IPS DF 6.9 (cell line): ENCODE data around the gene PPT2.
"Not testable (repeated sequence)": the region's sequence is repeated elsewhere in the genome, so short reads cannot be mapped to it uniquely, and the experiment has no call there.

Experiments
- DNase-seq: peaks from one replicate; pipeline ENCODE4 v3.0.0-alpha.2; 2013; ENCODE audit warnings: low read depth, low spot score
- H3K27ac ChIP-seq: one replicate; pipeline ENCODE4 v1.5.1; 2013; ENCODE audit warnings: low read length, control low read depth
- H3K27me3 ChIP-seq: 2 replicates; pipeline ENCODE4 v1.6.1; 2013; ENCODE audit warnings: mild to moderate bottlenecking, low read length; ENCODE audit not compliant: control insufficient read depth, insufficient read depth
- H3K36me3 ChIP-seq: 2 replicates; pipeline ENCODE4 v1.6.1; 2013; ENCODE audit warnings: low read length; ENCODE audit not compliant: control insufficient read depth, insufficient read depth
- H3K4me1 ChIP-seq: 2 replicates; pipeline ENCODE4 v1.6.1; 2013; ENCODE audit warnings: low read length; ENCODE audit not compliant: control insufficient read depth, insufficient read depth
- H3K4me3 ChIP-seq: 2 replicates; pipeline ENCODE4 v1.5.1; 2013; ENCODE audit warnings: mild to moderate bottlenecking, low read length
- H3K9me3 ChIP-seq: 2 replicates; pipeline ENCODE4 v1.6.1; 2013; ENCODE audit warnings: low read length, inconsistent platforms; ENCODE audit not compliant: control insufficient read depth, insufficient read depth
- WGBS: extraction: QIAGEN DNeasy Blood & Tissue Kit; methylation state at CpG from one replicate; pipeline ENCODE4 v1.1.7; 2013; ENCODE audit warnings: mixed read lengths, missing lambda C conversion rate; ENCODE audit not compliant: insufficient read length, insufficient coverage; 5-methylcytosine and 5-hydroxymethylcytosine counted together

PPT2 gene

GRCh38 chr6:32190911-32191677 is 37.2 kb downstream of the PPT2 start:
- Histone ChIP-seq H3K36me3 (peaks cover 14% of the 10 kb centered on the region; the same call in 1 of the 2 replicates), H3K4me3 (no peak overlapping the region), H3K27me3 (no peaks in the 10 kb centered on the region), H3K27ac (no peak overlapping the region), H3K4me1 (peaks cover 10% of the 10 kb centered on the region), H3K9me3 (no peaks in the 10 kb centered on the region)
- no peak for DNase-seq
- no CpG with 5 or more reads among the region's 8 CpGs for WGBS

GRCh38 chr6:32191696-32192607 is 38.0 kb downstream of the PPT2 start:
- Histone ChIP-seq H3K36me3 (peaks cover 8% of the 10 kb centered on the region; the same call in 1 of the 2 replicates), H3K27me3 (no peaks in the 10 kb centered on the region), H3K4me1 (peaks cover 13% of the 10 kb centered on the region), H3K27ac (no peak overlapping the region), H3K4me3 (no peak overlapping the region), H3K9me3 (no peaks in the 10 kb centered on the region)
- DNase-seq: no peak
- WGBS: no CpG with 5 or more reads among the region's 15 CpGs

GRCh38 chr6:32192608-32193039 is 38.7 kb downstream of the PPT2 start, which contains the start of gene GPSM3:
Gene GPSM3, minus strand, starts transcription at chr6:32192643. Its CDS starts 130 bp downstream, at chr6:32192513.
- H3K4me1 ChIP-seq: peaks cover 17% of the 10 kb centered on the region
- WGBS: no CpG with 5 or more reads among the region's 5 CpGs
- H3K27me3 ChIP-seq: no peaks in the 10 kb centered on the region
- H3K27ac ChIP-seq: no peak within 1 kb of the TSS
- H3K4me3 ChIP-seq: no peak within 1 kb of the TSS
- no peaks in the 10 kb centered on the region for H3K9me3 ChIP-seq
- H3K36me3 ChIP-seq: peaks cover 5% of the 10 kb centered on the region; the same call in 1 of the 2 replicates
- no peak for DNase-seq

GRCh38 chr6:32193096-32193495 is 39.2 kb downstream of the PPT2 start:
- H3K27me3 ChIP-seq, H3K36me3 ChIP-seq, H3K27ac ChIP-seq, DNase-seq, H3K4me3 ChIP-seq, H3K9me3 ChIP-seq: not testable (repeated sequence)
- no CpG with 5 or more reads among the region's 13 CpGs for WGBS
- peaks cover 17% of the 10 kb centered on the region for H3K4me1 ChIP-seq

- Histone ChIP-seq H3K27me3 (no peaks in the 10 kb centered on the region), H3K4me3 (no peak overlapping the region), H3K36me3 (no peaks in the 10 kb centered on the region), H3K9me3 (no peaks in the 10 kb centered on the region), H3K27ac (no peak overlapping the region), H3K4me1 (peaks cover 15% of the 10 kb centered on the region)
- no CpG with 5 or more reads among the region's 4 CpGs for WGBS
- no peak for DNase-seq
Measured at GRCh38 chr6:32194388-32194787, 40.4 kb downstream of the PPT2 start.

GRCh38 chr6:32194825-32195651 is 41.1 kb downstream of the PPT2 start:
- no peak for DNase-seq
- Histone ChIP-seq H3K4me3 (peak overlapping the region; percentile 26; the same call in 1 of the 2 replicates), H3K9me3 (no peaks in the 10 kb centered on the region), H3K4me1 (peaks cover 15% of the 10 kb centered on the region), H3K27me3 (no peaks in the 10 kb centered on the region), H3K27ac (no peak overlapping the region), H3K36me3 (no peaks in the 10 kb centered on the region)
- WGBS: no CpG with 5 or more reads among the region's 15 CpGs

- H3K27me3 ChIP-seq: no peaks in the 10 kb centered on the region
- no peaks in the 10 kb centered on the region for H3K9me3 ChIP-seq
- H3K4me3 ChIP-seq: peak overlapping the region; percentile 78; the same call in 1 of the 2 replicates
- no peaks in the 10 kb centered on the region for H3K36me3 ChIP-seq
- WGBS: no CpG with 5 or more reads among the region's 25 CpGs
- no peak overlapping the region for H3K27ac ChIP-seq
- DNase-seq: peak; percentile 99
- H3K4me1 ChIP-seq: peaks cover 15% of the 10 kb centered on the region
Measured at GRCh38 chr6:32195652-32195901, 41.6 kb downstream of the PPT2 start.

- peaks cover 13% of the 10 kb centered on the region for H3K4me1 ChIP-seq
- no peak overlapping the region for H3K27ac ChIP-seq
- H3K36me3 ChIP-seq: no peaks in the 10 kb centered on the region
- H3K27me3 ChIP-seq: no peaks in the 10 kb centered on the region
- WGBS: no CpG with 5 or more reads among the region's 58 CpGs
- DNase-seq: no peak
- peak overlapping the region; percentile 78 for H3K4me3 ChIP-seq
- H3K9me3 ChIP-seq: no peaks in the 10 kb centered on the region
Measured at GRCh38 chr6:32195902-32196681, 42.2 kb downstream of the PPT2 start.

- WGBS: no CpG with 5 or more reads among the region's 28 CpGs
- H3K27me3 ChIP-seq: no peaks in the 10 kb centered on the region
- no peaks in the 10 kb centered on the region for H3K9me3 ChIP-seq
Measured at GRCh38 chr6:32196682-32197616, 43.0 kb downstream of the PPT2 start.

More at GRCh38 chr6:32196682-32197616, 43.0 kb downstream of the PPT2 start:
- Histone ChIP-seq H3K4me1 (peaks cover 11% of the 10 kb centered on the region), H3K27ac (no peak overlapping the region), H3K4me3 (peak overlapping the region; percentile 78; the same call in 1 of the 2 replicates), H3K36me3 (no peaks in the 10 kb centered on the region)
- DNase-seq: no peak
